GM23338 (cell line): ENCODE results near the gene LACRT. TPM values are rescaled to one million over a fixed set of nuclear protein-coding genes. Genes with fewer than 3 reads are reported as not detected.
A peak's percentile ranks its signal among the peaks of the same experiment; 100 is the strongest.

Experiments
- ATAC-seq: fragments of 200-7000 bp; cut with Tn5 transposase; 3 replicates; pipeline ENCODE4 v1.9.1; 2020
- DNase-seq: peaks from one replicate; pipeline ENCODE4 v3.0.0-alpha.2; 2015; ENCODE audit warnings: low spot score
- H2AFZ ChIP-seq: fragments of 200-600 bp; sonication (generic); 2 replicates; pipeline ENCODE4 v1.8.0; 2016; ENCODE audit warnings: antibody characterized with exemption, mild to moderate bottlenecking, moderate library complexity
- H3F3A ChIP-seq: fragments of 200-600 bp; sonication (generic); replicated peaks from 2 replicates; pipeline ENCODE4 v1.8.0; 2017; ENCODE audit warnings: antibody characterized with exemption, mixed run types, low read depth
- H3K27ac ChIP-seq: fragments of 200-600 bp; sonication (generic); 2 replicates; pipeline ENCODE4 v1.6.1; 2016; ENCODE audit warnings: low read depth
- H3K27me3 ChIP-seq: fragments of 200-600 bp; sonication (generic); 2 replicates; pipeline ENCODE4 v1.8.0; 2016; ENCODE audit warnings: mild to moderate bottlenecking, mixed run types, moderate library complexity; ENCODE audit not compliant: insufficient read depth
- H3K36me3 ChIP-seq: fragments of 200-600 bp; sonication (generic); 2 replicates; pipeline ENCODE4 v1.8.0; 2016; ENCODE audit warnings: mild to moderate bottlenecking; ENCODE audit not compliant: insufficient read depth
- H3K4me1 ChIP-seq: fragments of 200-600 bp; sonication (generic); 2 replicates; pipeline ENCODE4 v1.8.0; 2016; ENCODE audit warnings: mild to moderate bottlenecking, moderate library complexity; ENCODE audit not compliant: insufficient read depth
- H3K4me2 ChIP-seq: fragments of 200-600 bp; sonication (generic); 2 replicates; pipeline ENCODE4 v1.7.1; 2017; ENCODE audit warnings: mixed run types
- H3K4me3 ChIP-seq: fragments of 200-600 bp; sonication (generic); 2 replicates; pipeline ENCODE4 v1.6.1; 2016; ENCODE audit warnings: mixed run types
- H3K79me2 ChIP-seq: fragments of 200-600 bp; sonication (generic); replicated peaks from 2 replicates; pipeline ENCODE4 v1.8.0; 2017; ENCODE audit warnings: mild to moderate bottlenecking; ENCODE audit not compliant: insufficient read depth
- H3K9me2 ChIP-seq: fragments of 200-600 bp; sonication (generic); 2 replicates; pipeline ENCODE4 v1.8.0; 2017; ENCODE audit not compliant: insufficient read depth
- H4K20me1 ChIP-seq: fragments of 200-600 bp; sonication (generic); replicated peaks from 2 replicates; pipeline ENCODE4 v1.8.0; 2017; ENCODE audit warnings: mild to moderate bottlenecking; ENCODE audit not compliant: insufficient read depth
- H3K27ac Mint-ChIP-seq: 2 replicates; pipeline ENCODE4 v1.8.0; 2020; ENCODE audit warnings: inconsistent platforms, mild to moderate bottlenecking, moderate library complexity, mixed read lengths
- H3K27me3 Mint-ChIP-seq: 3 replicates; pipeline ENCODE4 v1.8.0; 2022; ENCODE audit warnings: low read depth, mild to moderate bottlenecking, moderate library complexity, mixed read lengths, inconsistent platforms; ENCODE audit not compliant: insufficient read depth, poor library complexity
- H3K36me3 Mint-ChIP-seq: 3 replicates; pipeline ENCODE4 v1.8.0; 2021; ENCODE audit warnings: low read depth, mild to moderate bottlenecking, inconsistent platforms, moderate library complexity, mixed read lengths
- H3K4me1 Mint-ChIP-seq: 3 replicates; pipeline ENCODE4 v1.8.0; 2020; ENCODE audit warnings: mild to moderate bottlenecking, inconsistent platforms, mixed read lengths
- H3K4me3 Mint-ChIP-seq: 3 replicates; pipeline ENCODE4 v1.8.0; 2021; ENCODE audit warnings: moderate library complexity, mild to moderate bottlenecking, inconsistent platforms, mixed read lengths
- H3K9me3 Mint-ChIP-seq: 3 replicates; pipeline ENCODE4 v1.8.0; 2020; ENCODE audit warnings: moderate library complexity, mild to moderate bottlenecking, inconsistent platforms, mixed read lengths
- CREB1 ChIP-seq: fragments of 250-450 bp; sonication (Bioruptor Pico); IDR thresholded peaks from 2 replicates; pipeline ENCODE4 v1.5.0; 2020; ENCODE audit warnings: low read depth, mild to moderate bottlenecking, moderate library complexity
- EZH2 ChIP-seq: fragments of 200-600 bp; sonication (generic); IDR thresholded peaks from one replicate; pipeline ENCODE4 v1.8.0; 2017; ENCODE audit warnings: antibody characterized with exemption, mild to moderate bottlenecking, low read depth; ENCODE audit not compliant: unreplicated experiment
- EZH2phosphoT487 ChIP-seq: fragments of 200-600 bp; sonication (generic); IDR thresholded peaks from one replicate; pipeline ENCODE4 v1.8.1; 2018; ENCODE audit warnings: antibody characterized with exemption; ENCODE audit not compliant: unreplicated experiment
- NANOG ChIP-seq: IDR thresholded peaks from 2 replicates; pipeline ENCODE4 v1.6.1; 2016; ENCODE audit warnings: antibody characterized with exemption, borderline replicate concordance
- POLR2AphosphoS5 ChIP-seq: IDR thresholded peaks from 2 replicates; pipeline ENCODE4 v1.6.1; 2016; ENCODE audit warnings: antibody characterized with exemption, low read depth
- REST ChIP-seq: IDR thresholded peaks from one replicate; pipeline ENCODE4 v1.6.1; 2018; ENCODE audit warnings: antibody characterized with exemption; ENCODE audit not compliant: unreplicated experiment
- ZNF462 ChIP-seq: fragments of 250-450 bp; sonication (Bioruptor Pico); IDR thresholded peaks from 2 replicates; pipeline ENCODE4 v1.5.0; 2020; ENCODE audit warnings: mild to moderate bottlenecking, moderate library complexity
- polyA plus RNA-seq: library from polyadenylated mRNA; unstranded; fragments of >200 nt; fragmentation: Nextera tagmentation; extraction: Ambion mirVana; gene quantifications from 2 replicates; pipeline ENCODE4 v1.2.1, GENCODE V29; 2016
- total RNA-seq: library from RNA; depleted of rRNA; stranded (reverse); fragments of >200 nt; shearing (Covaris generic); gene quantifications from 2 replicates; pipeline ENCODE4 v1.2.3, GENCODE V29; 2014

LACRT gene
- total and polyA plus RNA-seq, 2 experiments from 2014 or later = not detected

- TF ChIP-seq CREB1 (CRISPR knock-in tag) (no peak), POLR2AphosphoS5 (no peak), EZH2 (no peak), ZNF462 (CRISPR knock-in tag) (no peak)
Observed at GRCh38 chr12:54662026-54662425, 27.3 kb upstream of the LACRT start (continued).

- Histone ChIP-seq H2AFZ (0 out of 2 replicates have a peak overlapping the region, but pooled peaks have one; percentile 28), H3K79me2 (no peaks in the 10 kb centered on the region)
- no peak overlapping the region; the same call in 1 of the 2 replicates for H3K27ac Mint-ChIP-seq
- TF ChIP-seq POLR2AphosphoS5 = no peak
- no peak for TF ChIP-seq EZH2phosphoT487
- no peak for TF ChIP-seq REST
- TF ChIP-seq NANOG = no peak
Observed at GRCh38 chr12:54661048-54661447, 26.4 kb upstream of the LACRT start.

More at GRCh38 chr12:54661048-54661447, 26.4 kb upstream of the LACRT start:
- no peak for DNase-seq
- Histone ChIP-seq H3K4me3 (no peak overlapping the region), H3K4me1 (no peaks in the 10 kb centered on the region), H3K9me2 (0 out of 2 replicates have a peak, but pooled peaks cover 5% of the 10 kb centered on the region), H4K20me1 (no peaks in the 10 kb centered on the region), H3K36me3 (no peaks in the 10 kb centered on the region), H3K4me2 (no peak overlapping the region), H3K27ac (no peak overlapping the region), H3K27me3 (no peaks in the 10 kb centered on the region), H3F3A (no peaks in the 10 kb centered on the region)
- H3K4me1 Mint-ChIP-seq = peaks cover 5% of the 10 kb centered on the region; the same call in 2 of the 3 replicates
- H3K4me3 Mint-ChIP-seq = no peak overlapping the region
- no peak for ATAC-seq
- H3K36me3 Mint-ChIP-seq = no peaks in the 10 kb centered on the region
- peaks cover 5% of the 10 kb centered on the region for H3K27me3 Mint-ChIP-seq
- H3K9me3 Mint-ChIP-seq = no peaks in the 10 kb centered on the region; the same call in 2 of the 3 replicates
